Activated T-helper 1 cell treated with anti-CD3 and anti-CD28 coated beads, Interleukin-12 subunit alpha, Interleukin-12 subunit beta, Interleukin-2, Interleukin-4 antibody, amounts not matched to agents 30 ng/mL and 10 ng/mL and 1 ng/mL, durations not matched to agents 14 hours and 24 hours and 36 hours (primary cell): Measurements from ENCODE around the gene ABCC1. TPM values are rescaled to one million over a fixed set of nuclear protein-coding genes. Genes with fewer than 3 reads are reported as not detected.

Source experiments
- DNase-seq: peaks from one replicate; pipeline ENCODE4 v3.0.0; 2021; ENCODE audit warnings: low spot score
- H3K27ac Mint-ChIP-seq: one replicate; pipeline ENCODE4 v1.8.0; 2021; ENCODE audit warnings: mild to moderate bottlenecking, mixed read lengths
- H3K27me3 Mint-ChIP-seq: one replicate; pipeline ENCODE4 v1.8.0; 2022; ENCODE audit warnings: mild to moderate bottlenecking, moderate library complexity, mixed read lengths; ENCODE audit not compliant: insufficient read depth
- H3K36me3 Mint-ChIP-seq: one replicate; pipeline ENCODE4 v1.8.0; 2021; ENCODE audit warnings: low read depth, mixed read lengths
- H3K4me1 Mint-ChIP-seq: one replicate; pipeline ENCODE4 v1.8.0; 2021; ENCODE audit warnings: low read depth, mixed read lengths
- H3K4me3 Mint-ChIP-seq: one replicate; pipeline ENCODE4 v1.8.0; 2021; ENCODE audit warnings: mild to moderate bottlenecking, moderate library complexity, mixed read lengths
- H3K9me3 Mint-ChIP-seq: one replicate; pipeline ENCODE4 v1.8.0; 2021; ENCODE audit warnings: mixed read lengths
- intact Hi-C: fragments of 100-400 bp; cut with micrococcal nuclease; formaldehyde crosslinking; loops from one replicate; pipeline ENCODE4 v1.15.1; 2024
- total RNA-seq: library from RNA; stranded (reverse); gene quantifications from 2 replicates; pipeline ENCODE4 v1.2.3, GENCODE V29; 2022

Gene ABCC1
- total RNA-seq, 1 donor from 2014 or later: 108 TPM

DNA sequence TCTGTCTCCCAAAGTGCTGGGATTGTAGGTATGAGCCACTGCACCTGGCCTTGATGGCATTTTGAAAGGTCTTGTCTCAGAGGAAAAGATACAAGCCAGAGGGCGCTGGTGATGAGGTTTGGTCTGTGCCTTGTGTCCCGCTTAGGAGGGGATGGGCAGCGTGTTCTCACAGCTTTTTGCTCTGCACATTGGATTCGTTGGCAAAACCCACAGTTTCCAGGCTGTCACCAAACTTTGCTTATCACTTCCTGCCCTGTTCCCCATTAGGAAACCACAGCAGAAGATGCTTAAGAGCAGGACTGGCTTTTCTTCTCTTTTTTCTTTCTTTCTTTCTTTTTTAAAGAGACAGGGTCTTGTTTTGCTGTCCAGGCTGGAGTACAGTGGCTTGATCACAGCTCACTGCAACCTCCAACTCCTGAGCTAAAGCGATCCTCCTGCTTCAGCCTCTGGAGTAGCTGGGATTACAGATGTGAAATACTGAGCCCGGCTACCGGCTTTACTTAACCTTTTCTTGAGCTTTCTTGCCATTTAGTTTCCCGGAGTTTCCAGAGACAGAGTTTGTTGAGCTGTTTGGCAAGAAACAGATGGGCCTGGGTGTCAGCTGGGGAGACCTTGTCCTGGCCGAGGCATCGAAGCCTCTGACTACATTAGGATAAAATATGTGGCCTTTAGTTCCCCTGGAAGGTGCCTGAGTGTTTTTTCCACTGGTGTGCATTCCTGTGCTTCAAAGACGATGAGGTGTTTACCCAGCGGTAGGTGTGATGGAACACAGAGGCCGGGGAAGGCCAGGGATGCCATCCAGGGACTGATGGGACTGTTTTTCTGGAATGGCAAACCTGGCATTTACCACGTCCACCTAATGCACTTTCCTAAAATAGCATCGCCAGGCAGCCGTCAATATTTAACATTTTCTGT lies 112.9 kb downstream of the ABCC1 start:
- intact Hi-C loops: loop anchor here (5.0 kb wide), 3 partner anchors 65 to 295 kb away; partner anchors contain the start of gene CEP20
- Mint-ChIP-seq H3K9me3 (no peaks in the 10 kb centered on the region), H3K27ac (peak overlapping the region; percentile 31), H3K4me3 (peak overlapping the region; percentile 16), H3K4me1 (peaks cover 27% of the 10 kb centered on the region), H3K36me3 (peaks cover 39% of the 10 kb centered on the region), H3K27me3 (no peaks in the 10 kb centered on the region)
- peak; percentile 36 for DNase-seq

DNA sequence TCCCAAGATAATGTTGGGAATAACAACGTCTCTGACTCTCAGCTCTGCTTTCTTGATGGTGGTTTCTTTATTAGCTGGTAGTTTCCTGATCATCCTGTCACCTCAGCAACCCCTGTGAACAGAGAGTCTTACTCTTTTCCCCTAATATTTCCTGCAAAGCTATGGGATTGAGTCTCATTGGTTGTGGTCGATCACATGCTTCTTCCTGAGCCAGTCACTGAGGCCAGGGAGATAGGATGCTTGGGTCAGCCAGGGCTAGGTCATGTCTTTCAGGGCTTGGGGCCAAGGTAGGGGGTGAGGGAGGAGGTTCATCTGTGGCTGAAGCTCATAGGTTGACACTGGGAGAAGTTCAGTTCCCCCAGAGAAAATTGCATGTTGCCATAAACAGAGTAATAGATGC lies 114.3 kb downstream of the ABCC1 start:
- no peak for DNase-seq
- Mint-ChIP-seq H3K4me3 (no peak overlapping the region), H3K9me3 (no peaks in the 10 kb centered on the region), H3K27ac (no peak overlapping the region), H3K4me1 (peaks cover 31% of the 10 kb centered on the region), H3K36me3 (peaks cover 39% of the 10 kb centered on the region), H3K27me3 (no peaks in the 10 kb centered on the region)
- intact Hi-C loops: loop anchor here (5.0 kb wide), 3 partner anchors 64 to 296 kb away; partner anchors contain the start of gene CEP20

DNA sequence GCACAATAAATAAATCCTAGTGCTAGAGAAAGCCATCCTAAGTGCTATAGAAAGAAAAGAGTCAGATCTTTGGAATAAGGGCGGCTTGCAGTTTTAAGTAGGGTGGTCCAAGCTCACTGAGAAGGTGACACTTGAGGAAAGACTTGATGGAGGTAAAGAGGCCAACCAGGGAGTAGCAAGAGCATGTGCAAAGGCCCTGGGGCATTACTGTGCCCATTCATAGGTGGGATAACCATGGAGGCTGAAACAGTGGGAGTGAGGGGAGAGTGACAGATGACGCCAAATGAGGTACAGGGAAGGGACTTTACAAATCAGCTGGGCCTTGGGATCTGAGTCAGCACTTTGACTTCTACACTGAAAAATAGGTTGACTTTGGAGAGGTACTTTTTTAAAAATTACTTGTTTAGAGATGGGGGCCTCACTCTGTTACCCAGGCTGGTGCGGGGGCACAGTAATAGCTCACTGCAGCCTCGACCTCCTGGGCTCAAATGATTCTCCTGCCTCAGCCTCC lies 115.5 kb downstream of the ABCC1 start:
- no peak for DNase-seq
- H3K4me1 Mint-ChIP-seq: peaks cover 31% of the 10 kb centered on the region
- H3K27me3 Mint-ChIP-seq: no peaks in the 10 kb centered on the region
- peak overlapping the region; percentile 1 for H3K27ac Mint-ChIP-seq
- peaks cover 40% of the 10 kb centered on the region for H3K36me3 Mint-ChIP-seq
- intact Hi-C loops: loop anchor here (5.0 kb wide), 3 partner anchors 62 to 298 kb away; partner anchors contain the start of gene CEP20
- no peak overlapping the region for H3K4me3 Mint-ChIP-seq
- H3K9me3 Mint-ChIP-seq: no peaks in the 10 kb centered on the region

DNA sequence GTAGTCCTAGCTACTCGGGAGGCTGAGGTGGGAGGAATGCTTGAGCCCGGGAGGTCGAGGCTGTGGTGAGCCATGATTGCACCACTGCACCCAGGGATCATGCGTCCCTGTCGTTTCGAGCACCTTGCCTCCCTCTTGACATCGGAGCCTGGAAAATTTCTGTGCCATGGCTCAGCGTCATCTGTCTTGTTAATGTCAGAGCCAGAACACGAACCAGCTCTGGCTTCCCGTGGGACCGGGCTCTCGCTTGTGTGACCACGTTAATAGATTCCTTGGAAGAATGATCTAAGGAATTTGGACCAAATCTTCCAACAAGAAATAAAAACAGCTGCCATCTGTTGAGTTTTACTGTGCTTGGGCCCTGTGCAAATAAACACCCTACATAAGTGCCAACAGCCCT lies 117.7 kb downstream of the ABCC1 start:
- Mint-ChIP-seq H3K4me1 (peaks cover 15% of the 10 kb centered on the region), H3K27me3 (no peaks in the 10 kb centered on the region), H3K36me3 (peaks cover 39% of the 10 kb centered on the region), H3K4me3 (no peak overlapping the region), H3K27ac (no peak overlapping the region), H3K9me3 (no peaks in the 10 kb centered on the region)
- intact Hi-C loops: no loop called here
- no peak for DNase-seq

- Mint-ChIP-seq H3K27me3 (no peaks in the 10 kb centered on the region), H3K4me3 (no peak overlapping the region), H3K9me3 (no peaks in the 10 kb centered on the region), H3K27ac (no peak overlapping the region), H3K36me3 (peaks cover 47% of the 10 kb centered on the region), H3K4me1 (peaks cover 17% of the 10 kb centered on the region)
- intact Hi-C loops: no loop called here
- no peak for DNase-seq
Observed at GRCh38 chr16:16071631-16072244, 122.3 kb downstream of the ABCC1 start.

DNA sequence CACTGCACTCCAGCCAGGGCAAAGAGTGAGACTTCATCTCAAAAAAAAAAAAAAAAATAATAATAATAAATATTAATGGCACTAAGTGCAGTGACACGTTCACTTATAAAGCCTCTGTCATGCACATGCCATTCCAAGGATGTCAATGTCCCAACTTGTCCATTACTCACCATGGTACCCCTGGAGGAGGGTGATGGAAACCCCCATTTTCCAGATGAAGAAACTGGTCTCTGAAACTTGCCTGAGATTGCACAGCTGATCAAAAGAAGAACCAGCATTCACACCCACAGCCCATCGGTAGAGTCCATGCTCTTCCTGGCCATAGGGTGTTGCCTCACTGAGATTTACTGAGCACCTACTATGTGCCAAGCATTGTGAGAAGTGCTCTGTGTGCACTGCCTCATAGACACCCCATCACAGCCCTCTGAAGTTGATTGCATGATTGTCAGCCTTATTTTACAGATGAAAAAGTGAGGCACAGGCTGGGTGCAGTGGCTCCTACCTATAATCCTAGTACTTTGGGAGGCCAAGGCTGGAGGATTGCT lies 123.7 kb downstream of the ABCC1 start:
- no peak overlapping the region for H3K27ac Mint-ChIP-seq
- H3K4me1 Mint-ChIP-seq: peaks cover 11% of the 10 kb centered on the region
- H3K4me3 Mint-ChIP-seq: no peak overlapping the region
- no peaks in the 10 kb centered on the region for H3K27me3 Mint-ChIP-seq
- no peak for DNase-seq
- H3K9me3 Mint-ChIP-seq: no peaks in the 10 kb centered on the region
- intact Hi-C loops: no loop called here
- H3K36me3 Mint-ChIP-seq: peaks cover 50% of the 10 kb centered on the region

DNA sequence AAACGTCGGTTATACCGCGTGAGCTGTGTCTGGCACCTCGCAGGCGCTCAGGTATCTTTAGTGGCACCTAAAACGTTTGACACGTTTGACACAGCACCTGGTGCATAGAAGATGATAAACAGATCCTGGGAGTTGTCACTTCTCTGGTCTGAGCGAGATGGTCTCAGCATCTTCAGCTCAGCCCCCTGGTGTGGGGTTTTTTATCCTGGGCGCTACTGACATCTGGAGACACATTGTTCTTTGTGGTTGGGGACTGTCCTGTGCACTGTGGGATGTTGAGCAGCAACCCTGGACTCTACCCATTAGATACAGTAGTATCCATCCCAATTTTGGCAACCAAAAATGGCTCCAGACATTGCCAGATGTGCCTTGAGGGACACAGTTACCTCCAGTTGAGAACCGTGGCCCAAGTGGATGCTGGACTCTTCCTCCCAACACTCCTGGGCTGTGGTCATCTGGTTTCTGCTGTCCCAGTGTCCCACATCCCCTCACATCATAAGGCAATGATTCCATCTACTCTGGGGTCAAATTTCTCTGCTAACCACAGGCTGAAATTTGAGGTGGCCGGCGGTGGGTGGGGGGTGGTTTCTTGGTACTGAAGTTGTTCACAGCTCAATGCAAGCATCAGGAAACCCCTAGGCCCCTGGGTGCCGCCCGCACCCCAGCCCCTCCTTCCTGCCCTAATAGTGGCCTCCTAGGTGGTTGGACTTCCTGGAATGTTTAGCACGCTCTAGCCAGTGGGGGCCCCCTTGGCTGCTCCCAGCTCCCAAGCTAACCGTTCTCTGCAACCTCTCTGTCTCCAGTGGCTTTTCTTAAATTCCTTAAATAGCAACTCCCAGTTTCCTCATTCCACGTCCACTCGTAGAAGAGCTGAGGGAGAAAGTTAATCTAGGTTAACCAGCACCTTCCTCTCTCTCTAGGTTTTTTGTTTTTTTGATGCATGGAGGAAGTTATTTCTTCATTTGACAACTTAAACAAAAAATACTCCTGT lies 124.8 kb downstream of the ABCC1 start:
- H3K4me1 Mint-ChIP-seq: peaks cover 11% of the 10 kb centered on the region
- H3K27ac Mint-ChIP-seq: peak overlapping the region; percentile 40
- H3K9me3 Mint-ChIP-seq: no peaks in the 10 kb centered on the region
- H3K4me3 Mint-ChIP-seq: no peak overlapping the region
- peaks cover 55% of the 10 kb centered on the region for H3K36me3 Mint-ChIP-seq
- H3K27me3 Mint-ChIP-seq: no peaks in the 10 kb centered on the region
- no peak for DNase-seq
- intact Hi-C loops: no loop called here

DNA sequence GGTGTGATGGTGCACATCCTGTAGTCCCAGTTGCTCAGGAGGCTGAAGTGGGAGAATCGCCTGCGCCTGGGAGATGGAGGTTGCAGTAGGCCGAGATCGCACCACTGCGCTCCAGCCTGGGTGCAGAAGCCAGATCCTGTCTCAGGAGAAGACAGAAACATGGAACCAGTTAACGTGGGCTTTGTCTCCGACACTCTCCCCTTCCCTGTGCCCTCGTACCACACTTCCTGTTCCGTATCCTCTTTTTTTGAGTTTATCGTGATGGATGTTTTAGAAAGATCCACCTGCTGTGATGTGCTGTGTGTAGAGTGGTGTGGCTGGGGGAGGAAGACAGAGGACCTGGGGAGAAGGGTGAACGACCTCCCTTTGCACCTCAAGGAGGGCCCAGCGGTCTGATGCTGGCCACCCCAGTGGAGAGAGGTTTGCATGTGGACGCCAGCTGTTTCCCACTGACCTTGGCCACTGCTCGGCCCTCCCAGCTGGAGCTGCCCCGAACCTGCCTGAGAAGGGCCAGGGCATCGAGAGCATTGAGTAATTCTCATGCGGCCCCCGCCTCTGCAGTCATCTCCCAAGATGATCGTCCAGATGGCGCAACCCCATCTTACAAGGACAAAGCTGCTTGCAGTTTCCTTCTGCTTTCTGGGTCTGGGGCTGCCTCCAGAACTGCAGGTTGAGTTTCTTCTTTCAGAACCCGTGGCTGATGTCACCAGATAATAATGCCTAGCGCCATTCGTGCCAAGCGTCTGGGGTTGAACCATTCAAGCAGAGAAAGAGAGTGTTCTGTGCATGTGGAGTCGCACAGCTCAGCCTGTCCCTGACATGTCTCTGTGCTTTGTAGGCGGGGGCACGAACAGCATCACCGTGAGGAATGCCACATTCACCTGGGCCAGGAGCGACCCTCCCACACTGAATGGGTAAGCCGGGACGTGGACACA lies 126.3 kb downstream of the ABCC1 start:
- Mint-ChIP-seq H3K9me3 (no peaks in the 10 kb centered on the region), H3K27me3 (no peaks in the 10 kb centered on the region), H3K4me1 (peaks cover 11% of the 10 kb centered on the region), H3K4me3 (no peak overlapping the region), H3K36me3 (peaks cover 58% of the 10 kb centered on the region), H3K27ac (peak overlapping the region; percentile 58)
- intact Hi-C loops: no loop called here
- no peak for DNase-seq

DNA sequence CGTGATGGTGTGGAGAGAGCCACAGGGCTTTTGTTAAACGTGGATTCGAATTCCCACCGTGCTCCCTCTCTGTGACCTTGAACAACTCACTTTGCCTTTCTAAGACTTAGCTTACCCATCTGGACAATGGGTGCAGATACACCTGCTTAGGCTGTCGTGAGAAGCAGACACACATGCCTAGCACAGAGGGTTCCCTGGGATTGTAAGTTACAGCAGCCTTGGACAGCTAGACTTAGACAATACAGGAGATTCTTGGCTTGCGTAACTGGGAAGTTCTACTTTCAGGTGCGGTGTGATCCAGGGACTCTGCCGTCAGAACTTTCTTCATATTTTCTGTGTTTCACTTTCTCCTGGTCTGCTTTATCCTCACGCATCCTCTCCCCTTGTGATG lies 127.0 kb downstream of the ABCC1 start:
- intact Hi-C loops: no loop called here
- H3K9me3 Mint-ChIP-seq: no peaks in the 10 kb centered on the region
- no peak for DNase-seq
- peaks cover 11% of the 10 kb centered on the region for H3K4me1 Mint-ChIP-seq
- H3K27me3 Mint-ChIP-seq: no peaks in the 10 kb centered on the region
- no peak overlapping the region for H3K4me3 Mint-ChIP-seq
- H3K27ac Mint-ChIP-seq: no peak overlapping the region
- peaks cover 63% of the 10 kb centered on the region for H3K36me3 Mint-ChIP-seq

DNA sequence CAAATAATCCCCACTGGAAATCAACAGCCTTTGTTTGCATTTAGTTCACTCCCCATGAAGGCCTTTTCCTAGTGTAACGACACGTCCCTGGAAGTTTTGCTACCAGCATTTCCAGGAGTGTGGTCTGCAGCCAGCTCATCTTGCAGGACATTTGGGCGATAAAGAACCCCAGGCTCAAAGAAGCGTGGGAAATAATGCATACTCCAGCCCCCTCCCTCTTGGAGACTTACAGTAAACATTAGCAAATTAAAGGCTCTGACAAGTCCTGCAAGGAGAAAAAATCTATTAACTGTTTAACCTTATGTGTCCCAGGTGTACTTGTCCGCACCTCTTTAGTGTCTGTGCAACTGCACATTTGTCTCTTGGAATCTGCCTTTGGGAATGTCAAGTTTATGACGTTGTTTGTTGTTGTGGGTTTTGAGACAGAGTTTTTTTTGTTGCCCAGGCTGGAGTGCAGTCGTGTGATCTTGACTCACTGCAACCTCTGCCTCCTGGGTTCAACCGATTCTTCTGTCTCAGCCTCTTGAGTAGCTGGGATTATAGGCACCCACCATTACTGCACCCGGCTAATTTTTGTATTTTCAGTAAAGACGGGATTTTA lies 131.1 kb downstream of the ABCC1 start:
- intact Hi-C loops: no loop called here
- Mint-ChIP-seq H3K9me3 (peaks cover 10% of the 10 kb centered on the region), H3K4me3 (no peak overlapping the region), H3K27me3 (no peaks in the 10 kb centered on the region), H3K36me3 (peaks cover 74% of the 10 kb centered on the region), H3K4me1 (no peaks in the 10 kb centered on the region), H3K27ac (no peak overlapping the region)
- no peak for DNase-seq

DNA sequence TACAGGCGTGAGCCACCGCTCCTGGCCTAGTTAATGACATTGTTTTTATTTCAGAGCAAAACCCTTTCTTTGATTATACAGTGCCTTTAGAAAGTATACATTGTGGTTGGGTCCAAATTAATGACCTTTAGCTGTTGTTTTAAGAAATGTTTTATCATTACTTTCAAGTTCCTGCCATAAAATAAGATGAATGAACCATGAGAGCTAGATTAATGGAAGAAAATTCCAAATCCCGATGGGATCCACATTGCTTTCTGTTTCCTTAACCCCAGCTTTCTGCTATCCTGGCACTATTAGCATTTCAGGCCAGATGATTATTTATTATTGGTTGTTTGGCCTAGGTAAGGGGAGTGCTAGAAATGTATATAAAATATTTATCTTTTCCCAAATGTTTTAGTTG lies 131.7 kb downstream of the ABCC1 start:
- intact Hi-C loops: no loop called here
- H3K27ac Mint-ChIP-seq: no peak overlapping the region
- H3K9me3 Mint-ChIP-seq: peaks cover 10% of the 10 kb centered on the region
- H3K4me3 Mint-ChIP-seq: no peak overlapping the region
- no peaks in the 10 kb centered on the region for H3K27me3 Mint-ChIP-seq
- peaks cover 73% of the 10 kb centered on the region for H3K36me3 Mint-ChIP-seq
- no peak for DNase-seq
- H3K4me1 Mint-ChIP-seq: no peaks in the 10 kb centered on the region
